Spleen (tissue), 13 donors: ENCODE data around the gene PRSS23. TPM values are rescaled to one million over a fixed set of nuclear protein-coding genes. Genes with fewer than 3 reads are reported as not detected.
A peak's percentile ranks its signal among the peaks of the same experiment; 100 is the strongest.

Experiments
- DNase-seq: peaks from one replicate; pipeline ENCODE4 v3.0.0-alpha.2; 2020
- H3K27ac ChIP-seq, 8 donors: fragments of 200-600 bp; sonication (generic) in 7 of 8; 1 replicate in 4 of 8; 2 replicates in 4 of 8; pipeline versions ENCODE4 v1.5.0 to v1.8.0; 2016 to 2021; ENCODE audit warnings: inconsistent platforms in 4 of 8, mild to moderate bottlenecking in 4 of 8, moderate library complexity in 1 of 8
- H3K27me3 ChIP-seq, 7 donors: fragments of 200-600 bp; sonication (generic) in 6 of 7; replicated peaks in 1 of 7; 1 replicate in 4 of 7; 2 replicates in 3 of 7; pipeline versions ENCODE4 v1.5.0 to v1.8.0; 2016 to 2021; ENCODE audit warnings: inconsistent platforms in 3 of 7, mild to moderate bottlenecking in 1 of 7
- H3K36me3 ChIP-seq, 6 donors: fragments of 200-600 bp; sonication (generic) in 5 of 6; 1 replicate in 4 of 6; 2 replicates in 2 of 6; pipeline versions ENCODE4 v1.5.0 to v1.8.0; 2016 to 2021; ENCODE audit warnings: inconsistent platforms in 2 of 6
- H3K4me1 ChIP-seq, 6 donors: fragments of 200-600 bp; sonication (generic) in 5 of 6; 1 replicate in 3 of 6; 2 replicates in 3 of 6; pipeline versions ENCODE4 v1.5.0 to v1.8.0; 2016 to 2021; ENCODE audit warnings: inconsistent platforms in 3 of 6
- H3K4me3 ChIP-seq, 8 donors: fragments of 200-600 bp; sonication (generic) in 7 of 8; 1 replicate in 4 of 8; 2 replicates in 4 of 8; pipeline versions ENCODE4 v1.5.0 to v1.8.0; 2016 to 2021; ENCODE audit warnings: inconsistent platforms in 4 of 8, mild to moderate bottlenecking in 4 of 8, moderate library complexity in 2 of 8
- H3K9me3 ChIP-seq, 8 donors: fragments of 200-600 bp; sonication (generic) in 7 of 8; 1 replicate in 4 of 8; 2 replicates in 4 of 8; pipeline versions ENCODE4 v1.5.0 to v1.8.0; 2016 to 2021; ENCODE audit warnings: inconsistent platforms in 4 of 8
- CTCF ChIP-seq, 11 experiments: fragments of 200-600 bp in 7 of 11; fragments of 450-650 bp in 4 of 11; sonication (generic) in 4 of 11; IDR thresholded peaks in 8 of 11; conservative IDR thresholded peaks in 3 of 11; 1 replicate in 7 of 11; 2 replicates in 4 of 11; pipeline versions ENCODE4 v1.4.0 to v1.8.0; 2016 to 2021; ENCODE audit warnings: antibody characterized with exemption in 11 of 11, inconsistent platforms in 4 of 11, mild to moderate bottlenecking in 1 of 11
- POLR2A ChIP-seq, 3 donors: fragments of 450-650 bp; IDR thresholded peaks; one replicate each; pipeline ENCODE4 v1.5.1; 2017; ENCODE audit warnings: antibody characterized with exemption in 3 of 3, mild to moderate bottlenecking in 1 of 3
- POLR2AphosphoS5 ChIP-seq, 3 donors: sonication (generic); formaldehyde crosslinking; IDR thresholded peaks; one replicate each; pipeline ENCODE4 v1.5.1; 2017; ENCODE audit warnings: antibody characterized with exemption in 3 of 3
- WGBS, 5 donors: extraction: QIAGEN DNeasy Blood & Tissue Kit in 3 of 5; methylation state at CpG; one replicate each; pipeline versions ENCODE4 v1.1.5 to v1.1.7; 2013 to 2018; 5-methylcytosine and 5-hydroxymethylcytosine counted together
- intact Hi-C: fragments of 100-400 bp; cut with DNase I; formaldehyde crosslinking; loops from one replicate; pipeline ENCODE4 v1.15.0; 2023; ENCODE audit warnings: low total_unique reads
- long read RNA-seq, 2 donors: transcript quantifications; one replicate each; lab custom pipeline, GENCODE V29; 2026
- polyA plus RNA-seq, 3 donors: library from polyadenylated mRNA; stranded (reverse); fragments of 200-250 nt; gene quantifications; one replicate each; pipeline ENCODE4 v1.2.1, GENCODE V29; 2013
- total RNA-seq, 7 donors: library from RNA; depleted of rRNA in 3 of 7; stranded (reverse); fragments of >200 nt in 3 of 7; fragmentation: NEBNext Ultra II Directional in 4 of 7; extraction: Animal tissue kit (Norgen Biotek cat#: 25700) in 4 of 7; gene quantifications; one replicate each; pipeline versions ENCODE4 v1.1.0 to v1.2.1, GENCODE V29; 2016 to 2021
- donor health status: healthy with polysubstance abuse.
- donor health status: DM: no; HTN: no; CAD: no; lungs with moderate emphysema.
- donor health status: DM: no; HTN: no; CAD: no.
- donor health status: Bipolar disorder and iron deficiency.
- donor health status: healthy.
- donor health status: DM: no; HTN: no; CAD: no.
- donor health status: DM: yes; HTN: yes; CAD: no.

PRSS23 gene
- total RNA-seq (10 to 100 TPM in 6 of 7 donors, 1 to 10 TPM in 1; 9.6 to 28.0 (median 16.1) TPM), polyA plus RNA-seq (1 to 10 TPM; 1.5 to 4.8 (median 3.9) TPM)
- long read RNA-seq, donor 1, full-length matches to known transcripts = 18 of 31 reads
- long read RNA-seq, donor 1, partial matches to known transcripts = 13 of 31 reads
- long read RNA-seq, donor 1, other reads (novel, unspliced or antisense) = 0 of 31 reads
- long read RNA-seq, donor 2, full-length matches to known transcripts = 24 of 24 reads
- long read RNA-seq, donor 2, partial matches to known transcripts = 0 of 24 reads
- long read RNA-seq, donor 2, other reads (novel, unspliced or antisense) = 0 of 24 reads

DNA sequence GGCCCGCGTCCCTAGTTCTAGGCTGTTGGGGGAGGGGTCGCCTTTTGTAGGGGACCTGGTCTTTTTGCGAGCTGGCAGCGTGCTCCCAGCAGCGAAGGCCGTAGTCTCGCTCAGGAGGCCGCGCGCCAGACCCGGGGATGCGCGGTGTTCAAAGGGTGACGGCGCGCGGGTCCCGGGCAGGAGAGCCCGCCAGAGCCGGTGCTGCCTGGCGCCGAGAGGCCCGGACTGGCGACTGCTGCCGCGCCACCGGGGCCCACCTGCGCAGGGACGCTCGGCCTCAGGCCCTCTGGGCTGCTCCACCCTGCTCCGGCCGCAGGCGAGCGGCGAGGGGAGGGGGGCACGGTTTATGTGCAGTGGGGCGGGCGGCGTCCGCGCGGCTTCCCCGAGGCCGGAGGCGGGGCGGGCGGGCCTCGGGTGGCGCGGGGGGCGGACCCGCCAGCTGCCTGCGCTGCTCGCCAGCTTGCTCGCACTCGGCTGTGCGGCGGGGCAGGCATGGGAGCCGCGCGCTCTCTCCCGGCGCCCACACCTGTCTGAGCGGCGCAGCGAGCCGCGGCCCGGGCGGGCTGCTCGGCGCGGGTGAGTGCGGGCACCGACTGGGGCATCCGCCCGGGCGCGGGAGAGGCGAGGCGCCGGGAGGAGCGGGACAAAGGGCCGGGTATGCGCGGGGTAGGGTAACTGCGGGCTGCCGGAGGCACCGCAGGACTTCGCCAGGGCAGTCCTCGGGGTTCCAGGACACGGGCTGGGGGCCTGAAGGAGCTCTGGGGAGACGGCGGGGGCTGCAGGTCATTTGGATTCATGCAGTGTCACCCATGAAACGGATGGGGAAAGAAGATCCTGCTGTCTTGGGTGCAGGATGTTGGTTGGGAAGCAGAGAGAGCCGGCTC lies at the start of gene PRSS23:
Gene PRSS23 (plus strand): TSS at position 467 of the 884 bp plus-strand sequence. CDS start 7,102 bp downstream, outside the sequence.
- WGBS, 5 donors = 1 to 8% (median 1%) methylated on average over 6 to 97 of the region's 97 CpGs

DNA sequence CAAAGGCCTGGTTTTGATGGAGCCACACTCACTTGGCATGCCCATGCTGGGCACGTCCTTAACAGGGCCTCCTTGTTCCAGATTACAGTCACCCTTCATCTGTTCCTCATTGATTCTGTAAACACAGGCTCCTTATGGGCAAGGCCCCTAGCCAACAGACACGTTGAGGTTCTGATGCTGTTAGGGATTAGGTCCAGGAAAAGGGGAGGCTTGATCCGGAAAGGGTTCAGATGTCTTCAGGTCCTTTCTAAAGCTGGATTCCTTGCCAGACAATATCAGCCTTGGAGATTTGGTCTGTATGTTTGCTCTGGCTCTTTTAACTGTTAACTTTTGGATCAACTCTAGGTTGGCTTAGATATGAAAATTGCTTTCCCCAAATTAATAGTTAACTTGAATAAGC lies 46.9 kb upstream of the PRSS23 start:
- Histone ChIP-seq H3K9me3 (peaks cover 0 to 5% (median 0%) of the 10 kb centered on the region in 8 donors), H3K27ac (no peak overlapping the region), H3K4me1 (no peaks in the 10 kb centered on the region), H3K36me3 (no peaks in the 10 kb centered on the region), H3K4me3 (no peak overlapping the region), H3K27me3 (no peaks in the 10 kb centered on the region)
- TF ChIP-seq POLR2A (IDR thresholded peaks at IDR 0.05) (no peak), CTCF (IDR thresholded peaks at IDR 0.05 in 8 of 11, conservative IDR thresholded peaks at IDR 0.05 in 3 of 11) (no peak), POLR2AphosphoS5 (IDR thresholded peaks at IDR 0.05) (no peak)
- 75 to 94% (median 87%) methylated on average over 3 of the region's 3 CpGs for WGBS, 5 donors
- intact Hi-C loops = no loop called here
- no peak for DNase-seq

More for the DNA sequence above, at the start of gene PRSS23:
- H3K27me3 ChIP-seq = peaks cover 0 to 48% (median 15%) of the 10 kb centered on the region in 7 donors
- peak; percentile 79 for DNase-seq
- peak within 1 kb of the TSS in 6 of 8 donors; percentile 46 to 73 (median 56) for H3K27ac ChIP-seq
- peaks cover 0 to 48% (median 15%) of the 10 kb centered on the region in 6 donors for H3K4me1 ChIP-seq
- no peaks in the 10 kb centered on the region for H3K9me3 ChIP-seq
- peak in 2 of 3 donors; percentile 50 to 60 for TF ChIP-seq POLR2AphosphoS5 (IDR thresholded peaks at IDR 0.05)
- TF ChIP-seq POLR2A (IDR thresholded peaks at IDR 0.05) = no peak
- TF ChIP-seq CTCF (IDR thresholded peaks at IDR 0.05 in 8 of 11, conservative IDR thresholded peaks at IDR 0.05 in 3 of 11) = no peak
- H3K36me3 ChIP-seq = no peaks in the 10 kb centered on the region
- intact Hi-C loops = no loop called here
- peak within 1 kb of the TSS; percentile 33 to 75 (median 42) for H3K4me3 ChIP-seq

- no peaks in the 10 kb centered on the region for H3K4me1 ChIP-seq
- intact Hi-C loops = no loop called here
- TF ChIP-seq POLR2AphosphoS5 (IDR thresholded peaks at IDR 0.05) (no peak), POLR2A (IDR thresholded peaks at IDR 0.05) (no peak), CTCF (IDR thresholded peaks at IDR 0.05 in 8 of 11, conservative IDR thresholded peaks at IDR 0.05 in 3 of 11) (no peak)
- peaks cover 0 to 5% (median 0%) of the 10 kb centered on the region in 8 donors for H3K9me3 ChIP-seq
- H3K27me3 ChIP-seq = no peaks in the 10 kb centered on the region
- H3K36me3 ChIP-seq = no peaks in the 10 kb centered on the region
- H3K27ac ChIP-seq = no peak overlapping the region
- no peak for DNase-seq
- H3K4me3 ChIP-seq = no peak overlapping the region
These were observed 45.2 kb upstream of the PRSS23 start for GRCh38 chr11:86755146-86755545.

DNA sequence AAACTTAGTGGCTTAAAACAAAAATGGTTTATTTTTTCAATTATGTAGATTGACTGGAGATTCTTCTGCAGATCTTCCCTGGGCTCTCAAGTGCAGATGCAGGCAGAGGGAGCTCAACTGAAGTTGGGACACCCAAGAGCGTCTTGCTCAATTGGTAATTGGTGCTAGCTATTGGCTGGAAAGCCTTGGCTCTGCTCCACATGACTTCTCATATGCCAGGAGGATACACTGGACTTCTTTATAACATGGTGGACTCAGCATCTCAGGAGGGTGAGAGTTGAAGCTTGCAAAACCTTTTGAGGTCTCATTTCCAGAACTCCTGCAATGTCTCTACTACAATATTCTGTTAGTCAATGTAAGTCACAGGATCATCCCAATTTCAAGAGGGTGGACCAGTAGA lies 42.2 kb upstream of the PRSS23 start:
- intact Hi-C loops = no loop called here

More for the DNA sequence above, 42.2 kb upstream of the PRSS23 start:
- Histone ChIP-seq H3K4me1 (no peaks in the 10 kb centered on the region), H3K27me3 (no peaks in the 10 kb centered on the region), H3K4me3 (no peak overlapping the region), H3K27ac (no peak overlapping the region), H3K36me3 (no peaks in the 10 kb centered on the region), H3K9me3 (peaks cover 0 to 5% (median 0%) of the 10 kb centered on the region in 8 donors)
- TF ChIP-seq POLR2A (IDR thresholded peaks at IDR 0.05) (no peak), CTCF (IDR thresholded peaks at IDR 0.05 in 8 of 11, conservative IDR thresholded peaks at IDR 0.05 in 3 of 11) (no peak), POLR2AphosphoS5 (IDR thresholded peaks at IDR 0.05) (no peak)
- WGBS, 5 donors = 86 to 93% (median 90%) methylated on average over 1 of the region's 1 CpG
- no peak for DNase-seq
